NT2/D1 (cell line): ENCODE measurements around the gene SMO.
"Not testable (repeated sequence)": the region's sequence is repeated elsewhere in the genome, so short reads cannot be mapped to it uniquely, and the experiment has no call there.

ENCODE experiments used
- SUZ12 ChIP-seq: IDR thresholded peaks from 2 replicates; pipeline ENCODE4 v1.6.1; 2011; ENCODE audit not compliant: insufficient read length, insufficient read depth; ENCODE audit errors: extremely low read depth
- YY1 ChIP-seq: IDR thresholded peaks from 2 replicates; pipeline ENCODE4 v1.6.1; 2011; ENCODE audit not compliant: insufficient read length, insufficient read depth
- ZNF274 ChIP-seq: IDR thresholded peaks from 2 replicates; pipeline ENCODE4 v1.6.1; 2011; ENCODE audit warnings: mild to moderate bottlenecking, low read depth, low read length

GRCh38 chr7:129216101-129216715, 27.8 kb downstream of the SMO start:
- TF ChIP-seq ZNF274, YY1, SUZ12: not testable (repeated sequence)
